T-helper 17 cell (primary cell): ENCODE data around the gene ZGPAT. TPM values are rescaled to one million over a fixed set of nuclear protein-coding genes. Genes with fewer than 3 reads are reported as not detected.

Experiments
- ATAC-seq: fragments of 150-1000 bp; cut with Tn5 transposase; 2 replicates; pipeline ENCODE4 v1.10.0; 2021; ENCODE audit warnings: mild to moderate bottlenecking, moderate library complexity
- DNase-seq, 3 donors: peaks; one replicate each; pipeline versions ENCODE4 v3.0.0 to v3.0.0-alpha.2; 2020 to 2021
- H3K9me3 ChIP-seq: one replicate; pipeline ENCODE4 v1.7.0; 2013; ENCODE audit warnings: low read length, mild to moderate bottlenecking; ENCODE audit not compliant: control insufficient read depth, poor library complexity, severe bottlenecking
- H3K27ac Mint-ChIP-seq: one replicate; pipeline ENCODE4 v1.8.0; 2022; ENCODE audit warnings: mild to moderate bottlenecking, moderate library complexity, mixed read lengths
- H3K27me3 Mint-ChIP-seq: one replicate; pipeline ENCODE4 v1.8.0; 2022; ENCODE audit warnings: mixed read lengths
- H3K36me3 Mint-ChIP-seq: one replicate; pipeline ENCODE4 v1.8.0; 2022; ENCODE audit warnings: low read depth, mixed read lengths
- H3K4me1 Mint-ChIP-seq: one replicate; pipeline ENCODE4 v1.8.0; 2022; ENCODE audit warnings: mild to moderate bottlenecking, mixed read lengths
- H3K4me3 Mint-ChIP-seq: one replicate; pipeline ENCODE4 v1.8.0; 2022; ENCODE audit warnings: mild to moderate bottlenecking, moderate library complexity, mixed read lengths
- total RNA-seq, 4 donors: library from RNA in 2 of 4; stranded (reverse) in 2 of 4; gene quantifications; one replicate each; pipeline ENCODE4 v1.2.3 and lab custom pipeline; 2022 to 2026

ZGPAT gene
- total RNA-seq, 2 donors from 2014 or later, result 35.0 to 39.8 TPM

GRCh38 chr20:63692436-63693082 is 15.3 kb upstream of the ZGPAT start:
- Mint-ChIP-seq H3K4me3 (no peak overlapping the region), H3K36me3 (no peaks in the 10 kb centered on the region), H3K4me1 (peaks cover 8% of the 10 kb centered on the region), H3K27me3 (no peaks in the 10 kb centered on the region), H3K27ac (no peak overlapping the region)
- DNase-seq, result no peak
- ATAC-seq, result no peak
- H3K9me3 ChIP-seq, result no peaks in the 10 kb centered on the region

DNA sequence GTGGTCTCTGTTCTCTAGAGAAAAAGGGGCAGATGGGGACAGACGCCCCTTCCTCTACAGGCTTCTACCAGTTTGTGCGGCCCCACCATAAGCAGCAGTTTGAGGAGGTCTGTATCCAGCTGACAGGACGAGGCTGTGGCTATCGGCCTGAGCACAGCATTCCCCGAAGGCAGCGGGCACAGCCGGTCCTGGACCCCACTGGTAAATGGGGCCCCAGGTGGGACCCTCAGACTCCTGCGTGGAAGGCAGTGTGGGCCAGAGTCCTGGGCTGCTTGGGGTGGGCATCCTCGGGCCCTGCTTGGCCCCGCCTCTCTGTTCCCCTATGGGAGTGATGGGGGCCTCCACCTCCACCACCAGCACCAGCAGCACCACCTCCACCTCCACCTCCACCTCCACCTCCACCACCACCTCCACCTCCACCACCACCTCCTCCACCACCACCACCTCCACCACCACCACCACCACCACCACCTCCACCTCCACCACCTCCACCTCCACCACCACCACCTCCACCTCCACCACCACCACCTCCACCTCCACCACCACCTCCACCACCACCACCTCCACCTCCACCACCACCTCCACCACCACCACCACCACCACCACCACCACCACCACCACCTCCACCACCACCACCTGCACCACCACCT is 14.6 kb upstream of the ZGPAT start:
- H3K4me3 Mint-ChIP-seq, result no peak overlapping the region
- H3K27ac Mint-ChIP-seq, result no peak overlapping the region
- peaks cover 8% of the 10 kb centered on the region for H3K4me1 Mint-ChIP-seq
- ATAC-seq, result no peak
- no peaks in the 10 kb centered on the region for H3K36me3 Mint-ChIP-seq
- H3K27me3 Mint-ChIP-seq, result no peaks in the 10 kb centered on the region
- no peaks in the 10 kb centered on the region for H3K9me3 ChIP-seq
- no peak for DNase-seq

GRCh38 chr20:63693733-63694583 is 13.9 kb upstream of the ZGPAT start:
- H3K27ac Mint-ChIP-seq, result no peak overlapping the region

DNA sequence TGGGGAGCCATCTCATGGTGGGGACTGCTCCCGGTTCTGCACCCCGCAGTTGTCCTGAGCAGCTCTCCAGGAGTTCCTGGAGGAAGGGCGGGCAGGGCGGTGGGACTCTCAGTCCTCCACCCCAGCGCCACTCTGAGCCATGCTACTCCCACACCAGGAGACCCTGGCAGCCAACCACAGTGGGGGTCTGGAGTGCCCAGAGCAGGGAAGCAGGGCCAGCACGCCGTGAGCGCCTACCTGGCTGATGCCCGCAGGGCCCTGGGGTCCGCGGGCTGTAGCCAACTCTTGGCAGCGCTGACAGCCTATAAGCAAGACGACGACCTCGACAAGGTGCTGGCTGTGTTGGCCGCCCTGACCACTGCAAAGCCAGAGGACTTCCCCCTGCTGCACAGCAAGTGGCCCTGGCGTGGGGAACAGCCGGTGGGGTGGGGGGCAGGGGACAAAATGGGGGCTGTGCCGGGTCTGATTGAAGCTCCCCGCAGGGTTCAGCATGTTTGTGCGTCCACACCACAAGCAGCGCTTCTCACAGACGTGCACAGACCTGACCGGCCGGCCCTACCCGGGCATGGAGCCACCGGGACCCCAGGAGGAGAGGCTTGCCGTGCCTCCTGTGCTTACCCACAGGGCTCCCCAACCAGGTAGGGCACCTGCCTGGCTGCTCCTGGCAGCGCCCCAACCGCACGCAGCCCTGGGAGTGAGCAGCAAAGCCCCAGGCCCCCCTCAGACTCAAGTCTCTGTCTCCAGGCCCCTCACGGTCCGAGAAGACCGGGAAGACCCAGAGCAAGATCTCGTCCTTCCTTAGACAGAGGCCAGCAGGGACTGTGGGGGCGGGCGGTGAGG is 13.0 kb upstream of the ZGPAT start:
- Mint-ChIP-seq H3K36me3 (no peaks in the 10 kb centered on the region), H3K4me1 (peaks cover 10% of the 10 kb centered on the region), H3K4me3 (no peak overlapping the region), H3K27ac (no peak overlapping the region), H3K27me3 (no peaks in the 10 kb centered on the region)
- ATAC-seq (no peak), DNase-seq (no peak)
- H3K9me3 ChIP-seq, result no peaks in the 10 kb centered on the region

More at GRCh38 chr20:63693733-63694583, 13.9 kb upstream of the ZGPAT start:
- Mint-ChIP-seq H3K36me3 (no peaks in the 10 kb centered on the region), H3K4me1 (peaks cover 8% of the 10 kb centered on the region), H3K27me3 (no peaks in the 10 kb centered on the region), H3K4me3 (peak overlapping the region; percentile 58)
- no peak for DNase-seq
- H3K9me3 ChIP-seq, result no peaks in the 10 kb centered on the region
- ATAC-seq, result no peak

- no peaks in the 10 kb centered on the region for H3K36me3 Mint-ChIP-seq
- H3K4me1 Mint-ChIP-seq, result peaks cover 12% of the 10 kb centered on the region
- H3K27ac Mint-ChIP-seq, result no peak overlapping the region
- DNase-seq (no peak), ATAC-seq (no peak)
- no peaks in the 10 kb centered on the region for H3K27me3 Mint-ChIP-seq
- H3K4me3 Mint-ChIP-seq, result peak overlapping the region; percentile 73
- no peaks in the 10 kb centered on the region for H3K9me3 ChIP-seq
Observed at GRCh38 chr20:63695424-63696305, 12.2 kb upstream of the ZGPAT start.

GRCh38 chr20:63696306-63696627 is 11.6 kb upstream of the ZGPAT start:
- Mint-ChIP-seq H3K4me1 (peaks cover 12% of the 10 kb centered on the region), H3K4me3 (peak overlapping the region; percentile 73), H3K27ac (no peak overlapping the region), H3K36me3 (no peaks in the 10 kb centered on the region), H3K27me3 (no peaks in the 10 kb centered on the region)
- DNase-seq (no peak), ATAC-seq (peak; percentile 60)
- H3K9me3 ChIP-seq, result no peaks in the 10 kb centered on the region

DNA sequence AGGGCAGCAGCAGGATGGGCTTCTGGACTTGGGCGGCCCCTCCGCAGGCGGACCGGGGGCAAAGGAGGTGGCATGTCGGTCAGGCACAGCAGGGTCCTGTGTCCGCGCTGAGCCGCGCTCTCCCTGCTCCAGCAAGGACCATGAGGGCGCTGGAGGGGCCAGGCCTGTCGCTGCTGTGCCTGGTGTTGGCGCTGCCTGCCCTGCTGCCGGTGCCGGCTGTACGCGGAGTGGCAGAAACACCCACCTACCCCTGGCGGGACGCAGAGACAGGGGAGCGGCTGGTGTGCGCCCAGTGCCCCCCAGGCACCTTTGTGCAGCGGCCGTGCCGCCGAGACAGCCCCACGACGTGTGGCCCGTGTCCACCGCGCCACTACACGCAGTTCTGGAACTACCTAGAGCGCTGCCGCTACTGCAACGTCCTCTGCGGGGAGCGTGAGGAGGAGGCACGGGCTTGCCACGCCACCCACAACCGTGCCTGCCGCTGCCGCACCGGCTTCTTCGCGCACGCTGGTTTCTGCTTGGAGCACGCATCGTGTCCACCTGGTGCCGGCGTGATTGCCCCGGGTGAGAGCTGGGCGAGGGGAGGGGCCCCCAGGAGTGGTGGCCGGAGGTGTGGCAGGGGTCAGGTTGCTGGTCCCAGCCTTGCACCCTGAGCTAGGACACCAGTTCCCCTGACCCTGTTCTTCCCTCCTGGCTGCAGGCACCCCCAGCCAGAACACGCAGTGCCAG is 11.0 kb upstream of the ZGPAT start, which contains the start of gene TNFRSF6B:
Gene TNFRSF6B (plus strand): TSS at position 25 of the 729 bp plus-strand sequence. CDS start 116 bp downstream, at position 141.
- ATAC-seq (peak; percentile 48), DNase-seq (no peak)
- Mint-ChIP-seq H3K36me3 (no peaks in the 10 kb centered on the region), H3K27me3 (no peaks in the 10 kb centered on the region), H3K4me1 (peaks cover 12% of the 10 kb centered on the region), H3K27ac (no peak within 1 kb of the TSS), H3K4me3 (peak within 1 kb of the TSS; percentile 73)
- no peaks in the 10 kb centered on the region for H3K9me3 ChIP-seq

- no peak for DNase-seq
- H3K27ac Mint-ChIP-seq, result no peak overlapping the region
- H3K4me3 Mint-ChIP-seq, result peak overlapping the region; percentile 73
Observed at GRCh38 chr20:63697357-63697867, 10.4 kb upstream of the ZGPAT start.

DNA sequence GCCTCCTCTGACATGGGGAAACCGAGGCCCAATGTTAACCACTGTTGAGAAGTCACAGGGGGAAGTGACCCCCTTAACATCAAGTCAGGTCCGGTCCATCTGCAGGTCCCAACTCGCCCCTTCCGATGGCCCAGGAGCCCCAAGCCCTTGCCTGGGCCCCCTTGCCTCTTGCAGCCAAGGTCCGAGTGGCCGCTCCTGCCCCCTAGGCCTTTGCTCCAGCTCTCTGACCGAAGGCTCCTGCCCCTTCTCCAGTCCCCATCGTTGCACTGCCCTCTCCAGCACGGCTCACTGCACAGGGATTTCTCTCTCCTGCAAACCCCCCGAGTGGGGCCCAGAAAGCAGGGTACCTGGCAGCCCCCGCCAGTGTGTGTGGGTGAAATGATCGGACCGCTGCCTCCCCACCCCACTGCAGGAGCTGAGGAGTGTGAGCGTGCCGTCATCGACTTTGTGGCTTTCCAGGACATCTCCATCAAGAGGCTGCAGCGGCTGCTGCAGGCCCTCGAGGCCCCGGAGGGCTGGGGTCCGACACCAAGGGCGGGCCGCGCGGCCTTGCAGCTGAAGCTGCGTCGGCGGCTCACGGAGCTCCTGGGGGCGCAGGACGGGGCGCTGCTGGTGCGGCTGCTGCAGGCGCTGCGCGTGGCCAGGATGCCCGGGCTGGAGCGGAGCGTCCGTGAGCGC is 9.8 kb upstream of the ZGPAT start:
- Mint-ChIP-seq H3K4me3 (peak overlapping the region; percentile 73), H3K36me3 (no peaks in the 10 kb centered on the region), H3K27ac (no peak overlapping the region), H3K4me1 (peaks cover 15% of the 10 kb centered on the region), H3K27me3 (no peaks in the 10 kb centered on the region)
- DNase-seq (no peak), ATAC-seq (no peak)
- no peaks in the 10 kb centered on the region for H3K9me3 ChIP-seq

More at GRCh38 chr20:63697357-63697867, 10.4 kb upstream of the ZGPAT start:
- Mint-ChIP-seq H3K4me1 (peaks cover 13% of the 10 kb centered on the region), H3K36me3 (no peaks in the 10 kb centered on the region), H3K27me3 (no peaks in the 10 kb centered on the region)
- no peaks in the 10 kb centered on the region for H3K9me3 ChIP-seq
- ATAC-seq, result no peak

DNA sequence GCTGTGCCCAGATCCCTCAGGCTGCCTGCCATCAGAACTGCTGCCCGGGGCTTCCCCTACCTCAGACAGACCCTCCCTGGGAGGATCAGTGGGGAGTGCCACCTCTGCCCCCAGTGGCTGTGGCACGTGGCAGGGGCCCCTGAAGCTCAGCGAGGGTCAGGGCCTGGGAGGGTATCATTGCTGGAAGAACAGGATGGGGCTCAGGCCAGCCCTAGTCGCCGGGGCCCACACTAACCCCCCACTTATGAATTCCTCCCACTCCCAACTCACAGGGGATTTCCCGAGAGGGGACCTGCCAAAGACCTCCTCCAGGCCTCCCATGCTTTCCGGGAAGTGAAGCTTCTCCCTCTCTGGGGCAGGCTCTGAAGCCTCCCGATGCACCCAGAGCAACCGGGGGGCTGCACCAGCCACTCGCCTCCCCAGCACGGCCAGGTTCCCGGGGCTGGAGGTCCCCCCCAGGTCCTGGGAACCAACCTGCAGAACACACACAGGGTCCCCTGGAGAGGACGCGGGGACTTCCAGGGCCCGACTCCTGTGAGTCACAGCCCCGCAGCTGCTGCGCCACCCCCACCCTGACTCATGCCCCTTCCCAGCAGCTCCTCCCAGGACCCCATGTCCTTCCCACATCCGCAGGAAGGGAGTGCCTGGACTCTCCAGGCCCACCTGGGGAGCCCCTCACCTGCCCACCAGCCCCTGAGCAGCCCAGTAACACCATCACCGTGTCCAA is 8.9 kb upstream of the ZGPAT start:
- Mint-ChIP-seq H3K4me3 (peak overlapping the region; percentile 31), H3K36me3 (no peaks in the 10 kb centered on the region), H3K27me3 (no peaks in the 10 kb centered on the region), H3K4me1 (peaks cover 15% of the 10 kb centered on the region), H3K27ac (no peak overlapping the region)
- no peak for DNase-seq
- ATAC-seq, result peak; percentile 38
- H3K9me3 ChIP-seq, result no peaks in the 10 kb centered on the region
